Neural cell (in vitro differentiated cells): ENCODE results near the gene TSSC4. TPM values are rescaled to one million over a fixed set of nuclear protein-coding genes. Genes with fewer than 3 reads are reported as not detected.

Source experiments
- H2AFZ ChIP-seq: fragments of 200-600, 300-800 bp; sonication (generic), shearing (Covaris generic); 2 replicates; pipeline ENCODE4 v1.6.0; 2014; ENCODE audit warnings: low read depth, mild to moderate bottlenecking, antibody characterized with exemption, low read length, moderate library complexity
- H3F3A ChIP-seq: fragments of 200-600 bp; shearing (Covaris generic); 2 replicates; pipeline ENCODE4 v1.6.1; 2016; ENCODE audit warnings: mild to moderate bottlenecking, moderate library complexity, mixed read lengths, antibody characterized with exemption, low read length; ENCODE audit not compliant: insufficient read depth, poor library complexity, severe bottlenecking
- H3K27ac ChIP-seq: fragments of 200-600, 300-800 bp; sonication (generic), shearing (Covaris generic); 2 replicates; pipeline ENCODE4 v1.5.1; 2014; ENCODE audit warnings: mild to moderate bottlenecking, low read length, moderate library complexity
- H3K27me3 ChIP-seq: fragments of 300-800, 200-600 bp; sonication (generic), shearing (Covaris generic); 2 replicates; pipeline ENCODE4 v1.6.0; 2014; ENCODE audit warnings: mild to moderate bottlenecking, low read depth, low read length, moderate library complexity; ENCODE audit not compliant: insufficient read depth
- H3K36me3 ChIP-seq: fragments of 300-800, 200-600 bp; sonication (generic), shearing (Covaris generic); 2 replicates; pipeline ENCODE4 v1.5.1; 2014; ENCODE audit warnings: mild to moderate bottlenecking, antibody characterized with exemption, low read length, moderate library complexity; ENCODE audit not compliant: insufficient read depth
- H3K4me2 ChIP-seq: fragments of 300-800, 200-600 bp; sonication (generic), shearing (Covaris generic); 2 replicates; pipeline ENCODE4 v1.6.0; 2014; ENCODE audit warnings: mild to moderate bottlenecking, low read length
- H3K4me3 ChIP-seq: fragments of 300-800, 200-600 bp; sonication (generic), shearing (Covaris generic); 2 replicates; pipeline ENCODE4 v1.5.1; 2014; ENCODE audit warnings: mild to moderate bottlenecking, low read length, moderate library complexity
- H3K79me2 ChIP-seq: fragments of 200-600 bp; shearing (Covaris generic); replicated peaks from 2 replicates; pipeline ENCODE4 v1.6.0; 2014; ENCODE audit warnings: mild to moderate bottlenecking, low read length, moderate library complexity; ENCODE audit not compliant: insufficient read depth
- H3K9ac ChIP-seq: fragments of 300-800, 200-600 bp; sonication (generic), shearing (Covaris generic); 2 replicates; pipeline ENCODE4 v1.6.1; 2016; ENCODE audit warnings: mild to moderate bottlenecking, low read length, mixed read lengths
- H3K9me2 ChIP-seq: fragments of 200-600 bp; shearing (Covaris generic); 2 replicates; pipeline ENCODE4 v1.6.1; 2016; ENCODE audit warnings: mild to moderate bottlenecking, low read length, mixed read lengths; ENCODE audit not compliant: insufficient read depth
- H3K9me3 ChIP-seq: fragments of 200-600, 300-800 bp; sonication (generic), shearing (Covaris generic); 2 replicates; pipeline ENCODE4 v1.6.1; 2016; ENCODE audit warnings: mild to moderate bottlenecking, mixed run types, low read length, moderate library complexity, mixed read lengths
- H4K20me1 ChIP-seq: fragments of 200-600 bp; shearing (Covaris generic); 2 replicates; pipeline ENCODE4 v1.6.1; 2016; ENCODE audit warnings: mild to moderate bottlenecking, mixed run types; ENCODE audit not compliant: insufficient read depth
- CTCF ChIP-seq: fragments of 450-650 bp; IDR thresholded peaks from 2 replicates; pipeline ENCODE4 v1.5.1; 2014; ENCODE audit warnings: antibody characterized with exemption, mild to moderate bottlenecking, moderate library complexity; ENCODE audit not compliant: poor library complexity, severe bottlenecking
- EP300 ChIP-seq: fragments of 450-650 bp; conservative IDR thresholded peaks from 2 replicates; pipeline ENCODE4 v1.6.1; 2014; ENCODE audit warnings: antibody characterized with exemption, mild to moderate bottlenecking, moderate library complexity; ENCODE audit not compliant: poor library complexity, severe bottlenecking
- EZH2 ChIP-seq: fragments of 200-600, 300-800 bp; shearing (Covaris generic), sonication (generic); IDR thresholded peaks from 2 replicates; pipeline ENCODE4 v1.6.1; 2014; ENCODE audit warnings: antibody characterized with exemption, low read length, borderline replicate concordance, mild to moderate bottlenecking; ENCODE audit not compliant: insufficient read depth, poor library complexity, severe bottlenecking
- MXI1 ChIP-seq: fragments of 450-650 bp; conservative IDR thresholded peaks from 2 replicates; pipeline ENCODE4 v1.6.1; 2014; ENCODE audit warnings: antibody characterized with exemption, mild to moderate bottlenecking; ENCODE audit not compliant: poor library complexity, severe bottlenecking
- POLR2AphosphoS5 ChIP-seq: IDR thresholded peaks from 2 replicates; pipeline ENCODE4 v1.6.1; 2012
- RAD21 ChIP-seq: fragments of 450-650 bp; conservative IDR thresholded peaks from 2 replicates; pipeline ENCODE4 v1.6.1; 2014; ENCODE audit warnings: antibody characterized with exemption, mild to moderate bottlenecking, moderate library complexity
- REST ChIP-seq: IDR thresholded peaks from 2 replicates; pipeline ENCODE4 v1.6.1; 2012; ENCODE audit warnings: borderline replicate concordance
- SMC3 ChIP-seq: fragments of 450-650 bp; conservative IDR thresholded peaks from 2 replicates; pipeline ENCODE4 v1.6.1; 2014; ENCODE audit warnings: antibody characterized with exemption, mild to moderate bottlenecking, moderate library complexity; ENCODE audit not compliant: poor library complexity
- TAF1 ChIP-seq: IDR thresholded peaks from 2 replicates; pipeline ENCODE4 v1.6.1; 2012; ENCODE audit warnings: low read depth
- polyA plus RNA-seq: library from polyadenylated mRNA; depleted of rRNA; stranded (reverse); fragments of >200 nt; gene quantifications from 2 replicates; pipeline ENCODE4 v1.2.3, GENCODE V29; 2014

The TSSC4 gene
- polyA plus RNA-seq, 1 donor from 2014 or later = 54.3 TPM

- Histone ChIP-seq H3K36me3 (no peaks in the 10 kb centered on the region), H3K9me3 (no peaks in the 10 kb centered on the region), H3K27ac (no peak overlapping the region), H3K9me2 (no peaks in the 10 kb centered on the region), H3K27me3 (no peaks in the 10 kb centered on the region), H3K9ac (no peak overlapping the region), H3K4me3 (no peak overlapping the region), H3K4me2 (no peak overlapping the region), H4K20me1 (no peaks in the 10 kb centered on the region), H2AFZ (no peak overlapping the region), H3F3A (no peaks in the 10 kb centered on the region), H3K79me2 (peaks cover 13% of the 10 kb centered on the region)
- TF ChIP-seq POLR2AphosphoS5 (no peak), MXI1 (no peak), RAD21 (no peak), EP300 (no peak), EZH2 (no peak), REST (no peak), CTCF (no peak), TAF1 (no peak), SMC3 (no peak)
Measured at GRCh38 chr11:2397005-2397404, 3.5 kb upstream of the TSSC4 start.

GRCh38 chr11:2398664-2399355, 1.7 kb upstream of the TSSC4 start:
- Histone ChIP-seq H3F3A (no peaks in the 10 kb centered on the region), H3K9ac (peak overlapping the region; percentile 98), H3K9me2 (no peaks in the 10 kb centered on the region), H3K4me2 (peak overlapping the region; percentile 84), H3K9me3 (no peaks in the 10 kb centered on the region), H3K36me3 (no peaks in the 10 kb centered on the region), H3K79me2 (peaks cover 13% of the 10 kb centered on the region), H3K27ac (no peak overlapping the region), H3K27me3 (no peaks in the 10 kb centered on the region), H3K4me3 (peak overlapping the region; percentile 86), H2AFZ (no peak overlapping the region), H4K20me1 (no peaks in the 10 kb centered on the region)
- TF ChIP-seq CTCF (no peak), EP300 (no peak), SMC3 (no peak), TAF1 (no peak), RAD21 (no peak), POLR2AphosphoS5 (no peak), EZH2 (no peak), REST (no peak), MXI1 (no peak)
